DND-41 (cell line): ENCODE data around the gene ITGB5.

Source experiments
- ATAC-seq: fragments of 200-7000 bp; cut with Tn5 transposase; 3 replicates; pipeline ENCODE4 v1.9.1; 2021; ENCODE audit warnings: low read depth; ENCODE audit not compliant: insufficient read depth
- DNase-seq: peaks from one replicate; pipeline ENCODE4 v3.0.0-alpha.2; 2020
- H2AFZ ChIP-seq: 2 replicates; pipeline ENCODE4 v1.6.0; 2012; ENCODE audit warnings: low read depth, low read length
- H3K27ac ChIP-seq: 2 replicates; pipeline ENCODE4 v1.5.1; 2012; ENCODE audit warnings: low read length, inconsistent platforms
- H3K27me3 ChIP-seq: fragments of 200-600 bp; sonication (generic); 2 replicates; pipeline ENCODE4 v1.6.0; 2012; ENCODE audit warnings: low read length, mild to moderate bottlenecking, inconsistent platforms; ENCODE audit not compliant: insufficient read depth, poor library complexity
- H3K36me3 ChIP-seq: 2 replicates; pipeline ENCODE4 v1.5.1; 2012; ENCODE audit warnings: low read length, inconsistent platforms; ENCODE audit not compliant: insufficient read depth
- H3K4me1 ChIP-seq: 2 replicates; pipeline ENCODE4 v1.5.1; 2012; ENCODE audit warnings: mild to moderate bottlenecking, low read length; ENCODE audit not compliant: insufficient read depth
- H3K4me2 ChIP-seq: 2 replicates; pipeline ENCODE4 v1.6.0; 2012; ENCODE audit warnings: mild to moderate bottlenecking, moderate library complexity, low read length, inconsistent platforms; ENCODE audit not compliant: insufficient read depth
- H3K4me3 ChIP-seq, 2 experiments: fragments of 200-600 bp in 1 of 2; shearing (Covaris generic) in 1 of 2; 2 replicates each; pipeline ENCODE4 v1.5.1; 2012 to 2016; ENCODE audit warnings: inconsistent platforms in 2 of 2, low read length in 2 of 2, mild to moderate bottlenecking in 2 of 2, low read depth in 1 of 2, moderate library complexity in 1 of 2
- H3K79me2 ChIP-seq: 2 replicates; pipeline ENCODE4 v1.6.0; 2012; ENCODE audit warnings: low read length, inconsistent platforms; ENCODE audit not compliant: insufficient read depth
- H3K9ac ChIP-seq: 2 replicates; pipeline ENCODE4 v1.6.0; 2012; ENCODE audit warnings: low read depth, mild to moderate bottlenecking, inconsistent platforms, low read length, moderate library complexity
- H3K9me3 ChIP-seq: 2 replicates; pipeline ENCODE4 v1.5.1; 2012; ENCODE audit warnings: low read length, moderate library complexity, mild to moderate bottlenecking, inconsistent platforms; ENCODE audit not compliant: insufficient read depth, severe bottlenecking
- H4K20me1 ChIP-seq: 2 replicates; pipeline ENCODE4 v1.6.0; 2012; ENCODE audit warnings: low read length; ENCODE audit not compliant: insufficient read depth
- CTCF ChIP-seq: IDR thresholded peaks from 2 replicates; pipeline ENCODE4 v1.5.1; 2012; ENCODE audit warnings: borderline replicate concordance, low read length, moderate library complexity, mild to moderate bottlenecking; ENCODE audit not compliant: poor library complexity, severe bottlenecking; ENCODE audit errors: extremely low read depth
- EZH2 ChIP-seq: IDR thresholded peaks from 3 replicates; pipeline ENCODE4 v1.6.1; 2012; ENCODE audit warnings: borderline replicate concordance, low read depth, mild to moderate bottlenecking, moderate library complexity, low read length, inconsistent platforms; ENCODE audit not compliant: severe bottlenecking

Gene ITGB5

GRCh38 chr3:124873226-124873625, 13.9 kb downstream of the ITGB5 start:
- TF ChIP-seq CTCF (no peak), EZH2 (no peak)
- Histone ChIP-seq H3K9me3 (no peaks in the 10 kb centered on the region), H2AFZ (no peak overlapping the region), H3K4me1 (no peaks in the 10 kb centered on the region), H3K36me3 (no peaks in the 10 kb centered on the region), H3K4me2 (no peak overlapping the region), H3K27ac (no peak overlapping the region), H4K20me1 (no peaks in the 10 kb centered on the region), H3K27me3 (peaks cover 6% of the 10 kb centered on the region), H3K4me3 (no peak overlapping the region), H3K9ac (no peak overlapping the region), H3K79me2 (no peaks in the 10 kb centered on the region)
- no peak for ATAC-seq
- DNase-seq: no peak

GRCh38 chr3:124867511-124867910, 19.7 kb downstream of the ITGB5 start:
- H3K27ac ChIP-seq: no peak overlapping the region
- no peaks in the 10 kb centered on the region for H4K20me1 ChIP-seq
- no peaks in the 10 kb centered on the region for H3K4me1 ChIP-seq
- no peak overlapping the region for H3K4me3 ChIP-seq
- no peak overlapping the region for H3K9ac ChIP-seq
- ATAC-seq (no peak), DNase-seq (no peak)
- TF ChIP-seq CTCF: no peak
- TF ChIP-seq EZH2: no peak
- peaks cover 8% of the 10 kb centered on the region for H3K27me3 ChIP-seq
- H2AFZ ChIP-seq: no peak overlapping the region
- no peaks in the 10 kb centered on the region for H3K79me2 ChIP-seq
- no peak overlapping the region for H3K4me2 ChIP-seq
- no peaks in the 10 kb centered on the region for H3K36me3 ChIP-seq
- H3K9me3 ChIP-seq: no peaks in the 10 kb centered on the region

- H3K4me1 ChIP-seq: no peaks in the 10 kb centered on the region
- H3K4me3 ChIP-seq: no peak overlapping the region
- H3K36me3 ChIP-seq: no peaks in the 10 kb centered on the region
- H3K27me3 ChIP-seq: peaks cover 2% of the 10 kb centered on the region
- TF ChIP-seq CTCF (no peak), EZH2 (no peak)
- no peak for ATAC-seq
- no peak for DNase-seq
- no peak overlapping the region for H2AFZ ChIP-seq
- H3K79me2 ChIP-seq: no peaks in the 10 kb centered on the region
- no peak overlapping the region for H3K9ac ChIP-seq
- no peaks in the 10 kb centered on the region for H4K20me1 ChIP-seq
- H3K4me2 ChIP-seq: no peak overlapping the region
- no peak overlapping the region for H3K27ac ChIP-seq
- no peaks in the 10 kb centered on the region for H3K9me3 ChIP-seq
Measured at GRCh38 chr3:124862006-124862405, 25.2 kb downstream of the ITGB5 start.

- H3K4me3 ChIP-seq: no peak overlapping the region
- DNase-seq (no peak), ATAC-seq (no peak)
- no peaks in the 10 kb centered on the region for H4K20me1 ChIP-seq
- H3K27ac ChIP-seq: no peak overlapping the region
- peaks cover 3% of the 10 kb centered on the region for H3K27me3 ChIP-seq
- no peak overlapping the region for H3K4me2 ChIP-seq
- H3K4me1 ChIP-seq: no peaks in the 10 kb centered on the region
- H3K36me3 ChIP-seq: no peaks in the 10 kb centered on the region
- no peaks in the 10 kb centered on the region for H3K79me2 ChIP-seq
- no peak for TF ChIP-seq EZH2
- no peak for TF ChIP-seq CTCF
- H3K9me3 ChIP-seq: no peaks in the 10 kb centered on the region
- no peak overlapping the region for H2AFZ ChIP-seq
- no peak overlapping the region for H3K9ac ChIP-seq
Measured at GRCh38 chr3:124861041-124861440, 26.1 kb downstream of the ITGB5 start.
